ENCODE measurements around the gene EPN2. TPM values are rescaled to one million over a fixed set of nuclear protein-coding genes. Genes with fewer than 3 reads are reported as not detected.

EPN2 gene
- total RNA-seq, 1 donor from 2014 or later: 5.4 TPM

- intact Hi-C loops (cut with micrococcal nuclease): no loop called here
These were observed 2.4 kb downstream of the EPN2 start for GRCh38 chr17:19239544-19239943.

- intact Hi-C loops (cut with micrococcal nuclease): no loop called here
These were observed 5.2 kb downstream of the EPN2 start for GRCh38 chr17:19242323-19242722.

- intact Hi-C loops (cut with micrococcal nuclease): no loop called here
These were observed 5.8 kb downstream of the EPN2 start for GRCh38 chr17:19242926-19243325.

- intact Hi-C loops (cut with micrococcal nuclease): no loop called here
These were observed 6.7 kb downstream of the EPN2 start for GRCh38 chr17:19243838-19244237.

- intact Hi-C loops (cut with micrococcal nuclease): no loop called here
These were observed 7.2 kb downstream of the EPN2 start for GRCh38 chr17:19244357-19244756.

- intact Hi-C loops (cut with micrococcal nuclease): no loop called here
These were observed 7.6 kb downstream of the EPN2 start for GRCh38 chr17:19244781-19245180.

GRCh38 chr17:19247473-19247872 lies 10.3 kb downstream of the EPN2 start:
- intact Hi-C loops (cut with micrococcal nuclease): no loop called here

GRCh38 chr17:19248151-19248927 lies 11.2 kb downstream of the EPN2 start:
- intact Hi-C loops (cut with micrococcal nuclease): no loop called here

- intact Hi-C loops (cut with micrococcal nuclease): no loop called here
These were observed 11.9 kb downstream of the EPN2 start for GRCh38 chr17:19248928-19249574.

GRCh38 chr17:19249681-19250080 lies 12.5 kb downstream of the EPN2 start:
- intact Hi-C loops (cut with micrococcal nuclease): no loop called here

GRCh38 chr17:19250421-19251173 lies 13.4 kb downstream of the EPN2 start:
- intact Hi-C loops (cut with micrococcal nuclease): no loop called here

GRCh38 chr17:19253112-19253511 lies 15.9 kb downstream of the EPN2 start:
- intact Hi-C loops (cut with micrococcal nuclease): no loop called here

- intact Hi-C loops (cut with micrococcal nuclease): no loop called here
These were observed 17.5 kb downstream of the EPN2 start for GRCh38 chr17:19254651-19255050.

GRCh38 chr17:19255279-19255678 lies 18.1 kb downstream of the EPN2 start:
- intact Hi-C loops (cut with micrococcal nuclease): no loop called here

GRCh38 chr17:19258371-19258770 lies 21.2 kb downstream of the EPN2 start:
- intact Hi-C loops (cut with micrococcal nuclease): no loop called here

GRCh38 chr17:19260958-19261357 lies 23.8 kb downstream of the EPN2 start:
- intact Hi-C loops (cut with micrococcal nuclease): no loop called here

- intact Hi-C loops (cut with micrococcal nuclease): no loop called here
These were observed 24.3 kb downstream of the EPN2 start for GRCh38 chr17:19261426-19261825.

GRCh38 chr17:19262650-19263631 lies 25.8 kb downstream of the EPN2 start:
- intact Hi-C loops (cut with micrococcal nuclease): no loop called here

- intact Hi-C loops (cut with micrococcal nuclease): no loop called here
These were observed 26.5 kb downstream of the EPN2 start for GRCh38 chr17:19263641-19264051.

GRCh38 chr17:19264268-19264667 lies 27.1 kb downstream of the EPN2 start:
- intact Hi-C loops (cut with micrococcal nuclease): no loop called here

GRCh38 chr17:19264681-19265080 lies 27.5 kb downstream of the EPN2 start:
- intact Hi-C loops (cut with micrococcal nuclease): no loop called here
